ENCODE results near the gene TTLL6.
"Not testable (repeated sequence)": the region's sequence is repeated elsewhere in the genome, so short reads cannot be mapped to it uniquely, and the experiment has no call there.

The TTLL6 gene

DNA sequence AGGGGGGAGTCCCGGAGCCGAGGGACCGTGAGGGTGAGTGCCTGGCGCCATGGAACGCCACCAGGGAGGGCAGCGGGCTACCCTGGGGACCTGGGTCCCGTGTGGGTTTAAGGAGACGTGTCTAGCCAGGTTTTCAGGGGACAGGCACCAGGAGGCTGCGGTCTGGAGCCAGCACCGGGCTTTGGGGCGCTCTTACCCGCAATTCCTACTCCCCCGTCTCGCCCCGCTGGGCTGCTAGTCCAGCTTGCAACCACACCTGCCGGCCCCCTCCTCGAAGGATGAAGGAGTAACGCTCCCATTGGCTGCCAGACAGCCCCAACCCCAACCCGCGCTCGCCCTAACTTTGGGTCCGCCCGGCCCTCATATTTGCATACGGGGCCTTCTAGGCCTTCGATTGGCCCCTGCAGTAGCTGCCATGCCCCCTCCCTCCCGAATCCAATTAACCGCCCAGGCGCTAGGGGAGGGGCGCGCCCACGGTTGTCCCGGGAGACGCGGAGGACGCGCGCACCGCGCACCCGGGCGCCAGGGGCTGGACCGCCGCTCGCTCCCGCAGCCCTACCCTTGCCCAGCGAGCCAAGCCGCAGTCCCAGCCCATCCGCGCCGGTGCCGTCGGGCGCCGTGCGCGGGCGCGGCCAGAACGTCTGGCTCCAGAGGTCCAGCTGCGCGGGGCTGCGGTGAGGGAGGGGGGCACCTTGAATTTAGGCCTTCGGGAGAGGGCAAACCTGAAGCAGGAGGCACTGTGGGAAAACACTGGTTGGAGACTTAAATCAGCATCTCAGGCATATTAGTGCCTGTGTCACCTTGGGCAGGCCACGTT lies at the start of gene TTLL6:
Gene TTLL6, minus strand, starts transcription at position 456 of the 817 bp plus-strand sequence. Its CDS starts 157 bp downstream, at position 299.
- DNase-seq: peak; percentile 93

DNA sequence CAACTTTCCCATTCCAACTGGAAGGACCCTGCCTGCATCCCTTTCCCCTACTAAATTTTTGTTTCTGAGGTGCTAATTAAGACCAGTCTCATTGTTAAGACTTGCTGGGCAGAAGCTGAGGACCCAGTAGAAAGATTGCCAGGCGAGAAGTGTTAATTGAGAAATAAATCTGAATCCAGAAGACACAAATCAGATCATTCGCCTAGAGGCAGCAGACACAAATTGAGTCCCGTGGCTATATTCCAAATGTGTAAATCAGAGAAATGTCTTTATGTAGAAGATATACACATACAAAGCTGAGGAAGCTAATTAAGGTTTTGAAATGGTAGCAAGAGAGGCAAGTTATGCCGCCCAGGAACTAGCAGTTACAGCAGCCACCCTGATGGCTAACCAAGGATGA lies 43.4 kb upstream of the TTLL6 start:
- DNase-seq: no peak

GRCh38 chr17:48860034-48860433 lies 43.0 kb upstream of the TTLL6 start:
- no peak for DNase-seq

DNA sequence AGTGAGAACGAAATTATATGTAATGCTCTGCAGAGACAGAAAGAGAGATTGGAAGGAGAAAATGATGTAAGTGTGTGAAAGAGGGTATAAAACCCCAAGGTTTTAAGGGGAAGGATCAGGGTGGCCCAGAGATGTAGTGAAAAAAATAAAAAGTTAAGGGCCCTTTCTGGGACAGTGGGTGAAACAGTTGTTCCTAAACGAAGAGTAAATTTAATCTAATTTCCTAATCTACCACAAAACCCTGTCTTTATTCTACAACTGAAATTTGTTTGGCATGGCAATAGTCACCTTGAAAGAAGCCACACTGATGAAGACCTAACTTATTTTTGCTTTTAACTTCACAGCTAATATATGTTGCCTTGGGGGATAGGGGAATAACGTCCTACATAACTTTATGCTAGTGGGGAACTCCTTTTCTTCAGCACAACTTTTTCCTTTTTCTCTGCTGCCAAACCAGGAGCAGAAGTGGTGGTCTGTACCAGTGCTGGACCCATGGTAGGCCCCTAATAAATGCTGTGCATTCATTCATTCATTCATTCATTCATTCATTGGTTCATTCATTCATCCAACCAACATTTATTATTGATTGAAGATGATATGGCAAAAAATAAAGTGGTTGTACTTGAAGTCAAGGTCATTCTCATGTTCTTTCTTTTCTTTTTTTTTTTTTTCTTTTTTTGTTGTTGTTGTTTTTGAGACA lies 39.2 kb upstream of the TTLL6 start:
- DNase-seq: no peak

DNA sequence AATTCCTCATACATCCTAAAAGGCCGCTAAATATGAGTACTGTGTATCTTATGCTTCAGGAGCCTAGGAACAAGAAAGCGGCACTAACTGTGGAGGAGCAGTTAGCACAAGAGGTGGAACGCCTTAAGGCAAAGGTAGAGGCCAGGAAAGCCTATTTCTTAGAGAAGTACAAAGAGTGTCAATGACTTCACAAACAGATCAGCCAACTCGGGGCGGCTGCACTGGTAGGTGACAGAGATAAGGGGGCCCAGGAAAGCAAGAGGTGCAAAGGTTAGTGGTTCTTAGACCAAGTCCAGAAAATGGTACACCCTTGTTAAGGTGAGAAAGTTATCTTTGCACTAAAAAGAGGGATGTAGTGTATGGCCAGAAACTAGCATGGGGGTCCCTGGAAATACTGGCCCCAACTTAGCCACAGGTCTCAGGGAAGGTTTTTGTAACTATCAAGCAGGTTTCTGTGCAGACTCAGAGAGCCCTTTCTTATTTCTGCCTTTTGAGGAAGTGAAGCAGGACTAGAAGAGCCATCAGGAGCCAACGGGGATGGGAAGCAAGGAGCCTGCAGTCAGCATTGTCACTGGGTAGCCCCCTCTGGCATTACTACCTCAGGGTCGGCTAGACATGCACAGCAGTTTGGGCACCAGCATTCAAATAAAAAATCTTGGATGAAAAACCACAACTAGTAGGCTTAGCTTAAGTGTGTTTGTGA lies 37.9 kb upstream of the TTLL6 start:
- no peak for DNase-seq

DNA sequence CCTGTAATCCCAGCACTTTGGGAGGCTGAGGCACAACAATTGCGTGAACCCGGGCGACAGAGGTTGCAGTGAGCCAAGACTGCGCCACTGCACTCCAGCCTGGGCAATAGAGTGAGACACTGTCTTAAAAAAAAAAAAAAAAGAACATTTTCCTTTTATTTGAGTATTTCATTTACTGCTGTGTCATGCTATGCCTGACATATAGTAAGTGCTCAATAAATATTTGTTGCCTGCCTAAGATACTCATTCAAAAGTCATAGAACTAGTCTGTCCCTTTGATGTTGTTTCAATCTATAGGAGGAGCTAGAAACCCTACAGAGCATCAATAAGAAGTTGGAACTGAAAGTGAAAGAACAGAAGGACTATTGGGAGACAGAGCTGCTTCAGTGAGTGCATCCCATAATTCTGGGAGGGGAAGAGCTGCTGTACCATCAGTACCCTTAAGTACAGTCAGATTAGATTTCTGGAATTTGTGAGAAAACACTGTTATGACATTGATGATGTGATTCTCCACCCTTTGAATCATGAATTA lies 33.8 kb upstream of the TTLL6 start:
- DNase-seq: no peak

DNA sequence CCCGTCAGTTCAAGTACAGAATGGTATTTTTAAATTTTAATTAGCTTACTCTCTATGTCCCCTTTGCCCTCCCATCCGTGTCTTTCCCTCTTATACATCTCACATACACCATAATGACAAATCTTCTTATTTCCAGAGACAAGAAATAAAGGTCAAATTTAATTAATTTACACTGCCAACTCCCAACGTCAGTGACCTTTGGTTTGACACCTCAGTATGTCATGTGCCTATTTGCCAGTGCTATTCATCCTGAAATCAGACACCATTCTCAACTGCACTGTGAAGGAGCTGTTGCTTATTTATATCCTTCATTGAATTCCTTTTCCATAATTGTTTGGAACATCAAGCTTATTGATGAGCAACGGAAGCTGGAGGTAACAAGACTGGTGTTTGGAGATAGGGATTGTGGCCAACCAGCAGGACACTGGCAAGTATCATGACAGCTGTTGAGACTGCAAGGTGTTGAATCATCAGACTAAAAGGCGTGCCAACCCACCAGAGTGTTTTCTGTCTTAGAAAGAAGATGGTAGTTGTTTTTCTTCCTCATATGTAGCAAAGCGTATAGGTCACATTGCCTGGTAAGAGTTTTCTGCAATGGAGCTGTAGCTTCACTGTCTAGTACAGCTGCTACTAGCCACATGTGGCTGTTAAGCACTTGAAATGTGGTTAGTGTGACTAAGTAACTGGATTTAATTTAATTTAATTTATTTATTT lies 26.3 kb upstream of the TTLL6 start:
- no peak for DNase-seq

- no peak for DNase-seq
These were observed 25.7 kb upstream of the TTLL6 start for GRCh38 chr17:48842746-48843145.

DNA sequence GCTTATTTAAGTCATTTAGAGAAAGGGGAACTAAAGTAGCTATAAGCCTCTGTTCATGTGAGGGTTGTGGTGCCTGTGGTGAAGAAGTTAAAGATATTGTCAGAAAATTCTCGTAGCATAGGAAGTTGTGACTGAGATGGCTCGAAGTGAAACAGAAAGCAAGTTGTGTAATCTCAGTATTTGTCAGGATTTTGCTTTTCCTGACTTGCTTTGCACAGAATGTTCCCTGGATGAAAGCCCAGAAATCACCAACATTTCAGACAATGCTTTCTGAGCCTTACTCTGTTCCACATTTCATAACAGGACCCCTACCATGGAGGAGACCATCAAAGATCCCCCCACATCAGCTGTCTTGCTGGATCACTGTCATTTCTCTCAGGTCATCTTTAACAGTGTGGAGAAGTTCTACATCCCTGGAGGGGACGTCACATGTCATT lies 24.4 kb upstream of the TTLL6 start:
- no peak for DNase-seq

DNA sequence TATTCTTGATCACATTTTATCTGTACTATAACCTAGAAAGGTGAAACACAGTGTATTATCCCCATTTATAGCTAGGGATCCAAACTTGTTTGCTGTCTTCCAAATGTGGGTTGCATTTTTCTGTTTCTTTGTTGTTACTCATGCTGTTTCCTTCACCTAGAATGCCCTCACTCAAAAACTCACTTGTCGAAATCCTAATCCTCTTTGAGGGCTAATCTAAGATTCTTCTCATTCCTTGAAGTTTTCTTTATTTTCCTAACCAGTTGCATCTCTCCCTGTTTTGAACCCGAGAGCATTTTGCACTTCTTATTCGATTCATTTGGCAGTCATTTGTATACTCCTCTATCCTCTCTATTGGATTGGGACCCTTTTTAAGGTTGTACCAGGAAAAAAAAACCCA lies 23.4 kb upstream of the TTLL6 start:
- DNase-seq: no peak

- DNase-seq: not testable (repeated sequence)
These were observed 20.4 kb upstream of the TTLL6 start for GRCh38 chr17:48837458-48837857.

GRCh38 chr17:48835971-48836370 lies 18.9 kb upstream of the TTLL6 start:
- peak; percentile 46 for DNase-seq

GRCh38 chr17:48834973-48835372 lies 17.9 kb upstream of the TTLL6 start:
- no peak for DNase-seq

DNA sequence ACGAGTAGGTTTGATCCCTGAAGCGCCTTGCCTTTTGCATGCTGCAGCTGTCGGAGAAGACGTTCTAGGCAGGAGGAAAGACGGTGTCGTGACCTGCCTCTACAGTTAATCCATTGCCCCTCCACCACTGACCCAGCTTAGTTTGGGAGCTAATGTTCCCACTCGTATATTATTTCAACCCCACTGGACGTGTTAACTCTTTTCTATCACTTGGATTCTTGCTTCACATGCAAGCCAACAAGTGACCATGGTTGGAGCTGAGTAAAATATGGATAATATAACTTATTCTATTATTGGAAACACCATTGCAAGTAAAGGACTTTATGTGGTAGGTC lies 14.5 kb upstream of the TTLL6 start:
- no peak for DNase-seq

GRCh38 chr17:48830840-48831548 lies 14.0 kb upstream of the TTLL6 start, which contains the start of gene CALCOCO2:
Gene CALCOCO2 (plus strand): TSS chr17:48831035. CDS start chr17:48841708, 10,673 bp downstream.
- DNase-seq: peak; percentile 78

DNA sequence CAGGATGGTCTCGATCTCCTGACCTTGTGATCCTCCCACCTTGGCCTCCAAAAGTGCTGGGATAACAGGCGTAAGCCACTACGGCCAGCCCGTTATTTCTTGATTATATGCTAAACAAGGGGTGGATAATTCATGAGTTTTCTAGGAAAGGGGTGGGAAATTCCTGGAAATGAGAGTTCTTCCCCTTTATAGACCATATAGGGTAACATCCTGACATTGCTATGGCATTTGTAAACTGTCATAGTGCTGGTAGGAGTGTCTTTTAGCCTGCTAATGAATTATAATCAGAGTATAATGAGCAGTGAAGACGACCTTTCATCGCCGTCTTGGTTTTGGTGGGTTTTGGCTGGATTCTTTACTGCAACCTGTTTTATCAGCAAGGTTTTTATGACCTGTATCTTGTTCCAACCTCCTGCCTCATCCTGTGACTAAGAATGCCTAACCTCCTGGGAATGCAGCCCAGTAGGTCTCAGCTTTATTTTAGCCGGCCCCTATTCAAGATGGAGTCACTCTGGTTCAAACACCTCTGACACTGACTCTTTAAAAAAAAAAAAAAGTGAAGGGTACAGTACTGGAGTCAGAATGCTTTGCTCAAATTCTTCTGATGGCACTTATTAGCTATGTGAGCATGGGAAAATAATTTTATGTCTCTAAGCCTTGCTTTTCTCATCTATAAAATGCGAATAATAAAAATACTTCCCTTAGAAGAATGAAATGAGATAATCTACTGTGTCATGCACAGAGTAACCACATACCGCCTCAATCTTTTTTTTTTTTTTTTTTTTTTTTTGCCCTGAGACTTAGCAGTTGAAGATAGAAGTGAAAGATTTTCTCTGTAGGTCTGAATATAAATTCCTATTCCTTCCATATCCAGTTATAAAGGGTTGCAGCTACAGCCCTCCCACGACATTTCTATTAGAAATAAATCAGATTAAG lies 8.7 kb upstream of the TTLL6 start:
- DNase-seq: no peak

DNA sequence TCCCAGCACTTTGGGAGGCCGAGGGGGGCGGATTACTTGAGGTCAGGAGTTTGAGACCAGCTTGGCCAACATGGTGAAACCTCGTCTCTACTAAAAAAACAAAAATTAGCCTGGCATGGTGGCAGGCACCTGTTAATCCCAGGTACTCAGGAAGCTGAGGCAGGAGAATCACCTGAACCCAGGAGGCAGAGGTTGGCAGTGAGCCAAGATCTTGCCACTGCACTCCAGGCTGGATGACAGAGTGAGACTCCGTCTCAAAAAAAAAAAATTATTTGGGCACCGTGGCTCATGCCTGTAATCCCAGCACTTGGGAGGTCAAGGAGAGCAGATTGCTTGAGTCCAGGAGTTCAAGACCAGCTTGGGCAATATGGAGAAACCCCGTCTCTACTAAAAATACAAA lies 3.9 kb upstream of the TTLL6 start:
- DNase-seq: not testable (repeated sequence)

DNA sequence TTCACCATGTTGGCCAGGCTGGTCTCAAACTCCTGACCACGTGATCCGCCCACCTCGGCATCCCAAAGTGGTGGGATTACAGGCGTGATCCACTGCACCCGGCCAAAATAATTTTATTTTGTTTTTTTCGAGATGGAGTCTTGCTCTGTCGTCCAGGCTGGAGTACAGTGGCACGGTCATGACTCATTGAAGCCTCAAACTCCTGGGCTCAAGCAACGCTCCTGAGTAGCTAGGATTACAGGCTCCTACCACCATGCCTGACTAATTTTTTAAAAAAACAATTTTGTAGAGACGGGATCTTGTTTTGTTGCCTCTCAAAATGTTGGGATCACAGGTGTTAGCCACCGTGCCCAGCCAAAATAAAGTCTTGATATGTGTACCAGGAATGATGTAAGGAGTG lies 2.4 kb upstream of the TTLL6 start:
- no peak for DNase-seq

DNA sequence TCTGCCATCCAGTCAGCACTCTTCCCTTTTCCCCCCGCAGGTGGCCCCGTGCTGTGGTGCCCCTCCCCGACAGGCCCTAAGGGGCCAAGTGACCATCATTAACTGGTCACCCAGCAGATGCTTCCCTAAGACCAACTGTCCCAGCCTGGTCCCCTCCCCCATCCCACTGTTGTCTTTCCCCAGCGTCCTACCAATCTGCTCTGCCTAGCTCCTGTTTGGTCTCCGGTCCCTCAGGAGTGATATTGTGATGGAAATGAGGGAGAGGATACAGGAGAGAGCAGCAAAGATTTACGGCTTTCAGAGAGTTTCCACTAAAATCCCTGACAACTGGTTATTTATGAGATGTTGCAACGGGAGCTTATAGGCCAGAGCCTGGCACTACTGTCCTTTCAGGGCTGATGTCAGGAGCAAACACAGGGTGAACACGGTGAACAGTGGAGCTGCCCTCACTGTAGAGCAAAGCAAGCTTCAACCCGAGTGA lies 1.4 kb upstream of the TTLL6 start:
- no peak for DNase-seq

DNA sequence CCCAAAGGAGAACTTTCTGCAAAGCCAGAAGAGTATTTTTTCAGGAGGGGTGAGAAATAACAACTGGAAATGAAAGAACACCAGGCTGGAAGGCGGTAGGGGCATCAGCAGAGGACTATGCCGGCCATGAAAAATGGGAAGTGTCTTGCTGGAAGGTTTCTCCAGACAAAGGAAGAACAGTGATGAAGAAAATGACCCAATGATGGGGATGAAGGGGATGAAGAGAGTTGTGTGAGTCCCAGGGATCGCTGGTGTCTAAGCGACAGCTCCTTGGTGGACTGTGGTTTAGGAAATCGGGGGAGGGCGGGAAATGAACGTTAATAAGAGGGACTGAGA lies 623 bp downstream of the TTLL6 start:
- DNase-seq: no peak

DNA sequence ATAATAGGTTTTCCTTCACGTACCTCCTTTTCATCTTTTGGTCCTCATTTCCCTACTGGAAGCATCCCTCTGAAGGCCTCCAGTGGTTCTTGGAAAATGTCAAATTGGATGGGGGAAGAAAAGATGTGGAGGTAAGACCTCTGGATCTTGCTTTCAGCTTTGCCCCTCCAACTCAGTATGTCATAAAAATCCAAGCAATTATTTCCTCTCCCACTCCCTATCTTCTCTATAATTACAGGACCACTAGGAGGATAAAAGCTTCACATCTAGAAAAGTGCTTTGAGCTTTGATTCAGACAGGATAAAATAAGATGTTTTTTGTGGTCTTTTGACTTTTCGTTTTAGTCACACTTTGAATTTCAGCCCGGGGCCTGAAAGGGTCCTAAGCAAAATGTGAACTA lies 1.7 kb downstream of the TTLL6 start:
- DNase-seq: no peak
